Type B pancreatic cell (in vitro differentiated cells): ENCODE results near the gene XPC. TPM values are rescaled to one million over a fixed set of nuclear protein-coding genes. Genes with fewer than 3 reads are reported as not detected.

Experiments used
- DNase-seq: peaks from one replicate; pipeline ENCODE4 v3.0.0; 2021; ENCODE audit warnings: mixed read lengths; ENCODE audit not compliant: unreplicated experiment; ENCODE audit errors: extremely low spot score
- H3K27ac Mint-ChIP-seq: 2 replicates; pipeline ENCODE4 v1.8.0; 2021; ENCODE audit warnings: mild to moderate bottlenecking, mixed read lengths
- H3K27me3 Mint-ChIP-seq: 2 replicates; pipeline ENCODE4 v1.8.0; 2021; ENCODE audit warnings: mixed read lengths
- H3K36me3 Mint-ChIP-seq: 2 replicates; pipeline ENCODE4 v1.8.0; 2021; ENCODE audit warnings: mixed read lengths
- H3K4me1 Mint-ChIP-seq: one replicate; pipeline ENCODE4 v1.8.0; 2021; ENCODE audit warnings: mixed read lengths; ENCODE audit not compliant: unreplicated experiment
- H3K4me3 Mint-ChIP-seq: 2 replicates; pipeline ENCODE4 v1.8.0; 2021; ENCODE audit warnings: mild to moderate bottlenecking, mixed read lengths
- H3K9me3 Mint-ChIP-seq: 2 replicates; pipeline ENCODE4 v1.8.0; 2021; ENCODE audit warnings: mixed read lengths
- CTCF ChIP-seq: fragments of 200-600 bp; sonication (generic); conservative IDR thresholded peaks from 2 replicates; pipeline ENCODE4 v1.5.0; 2021; ENCODE audit warnings: antibody characterized with exemption, mild to moderate bottlenecking
- total RNA-seq: library from RNA; stranded (reverse); gene quantifications from 2 replicates; pipeline ENCODE4 v1.2.1, GENCODE V29; 2021; ENCODE audit warnings: low replicate concordance

The XPC gene
- total RNA-seq, 1 donor from 2014 or later = 44.2 TPM

- Mint-ChIP-seq H3K4me3 (peak overlapping the region; percentile 94), H3K36me3 (peaks cover 25% of the 10 kb centered on the region), H3K27me3 (no peaks in the 10 kb centered on the region), H3K27ac (peak overlapping the region; percentile 99), H3K4me1 (peaks cover 36% of the 10 kb centered on the region), H3K9me3 (no peaks in the 10 kb centered on the region)
- DNase-seq = no peak
- no peak for TF ChIP-seq CTCF
These were observed 688 bp downstream of the XPC start for GRCh38 chr3:14177580-14178246.

GRCh38 chr3:14175383-14176037 is 2.9 kb downstream of the XPC start:
- Mint-ChIP-seq H3K4me3 (peak overlapping the region; percentile 58), H3K27ac (no peak overlapping the region), H3K9me3 (no peaks in the 10 kb centered on the region), H3K27me3 (no peaks in the 10 kb centered on the region), H3K4me1 (peaks cover 43% of the 10 kb centered on the region), H3K36me3 (peaks cover 28% of the 10 kb centered on the region)
- no peak for TF ChIP-seq CTCF
- no peak for DNase-seq

GRCh38 chr3:14174483-14174882 is 3.9 kb downstream of the XPC start:
- peaks cover 42% of the 10 kb centered on the region for H3K4me1 Mint-ChIP-seq
- DNase-seq = no peak
- H3K36me3 Mint-ChIP-seq = peaks cover 32% of the 10 kb centered on the region
- no peak overlapping the region for H3K4me3 Mint-ChIP-seq
- no peaks in the 10 kb centered on the region for H3K27me3 Mint-ChIP-seq
- no peaks in the 10 kb centered on the region for H3K9me3 Mint-ChIP-seq
- TF ChIP-seq CTCF = no peak
- no peak overlapping the region for H3K27ac Mint-ChIP-seq

GRCh38 chr3:14172496-14172895 is 5.9 kb downstream of the XPC start:
- Mint-ChIP-seq H3K9me3 (no peaks in the 10 kb centered on the region), H3K4me1 (peaks cover 30% of the 10 kb centered on the region), H3K27me3 (no peaks in the 10 kb centered on the region), H3K36me3 (peaks cover 33% of the 10 kb centered on the region), H3K4me3 (no peak overlapping the region), H3K27ac (no peak overlapping the region)
- no peak for DNase-seq
- TF ChIP-seq CTCF = no peak

- Mint-ChIP-seq H3K27ac (no peak overlapping the region), H3K4me1 (peaks cover 19% of the 10 kb centered on the region), H3K27me3 (no peaks in the 10 kb centered on the region), H3K9me3 (no peaks in the 10 kb centered on the region), H3K4me3 (peak overlapping the region; percentile 3), H3K36me3 (peaks cover 50% of the 10 kb centered on the region)
- no peak for DNase-seq
- no peak for TF ChIP-seq CTCF
These were observed 7.8 kb downstream of the XPC start for GRCh38 chr3:14170531-14171159.
